CD4-positive, alpha-beta T cell treated with Interleukin-17A for 4 hours (primary cell): ENCODE measurements around the gene NBPF1.
"Not testable (repeated sequence)": the region's sequence is repeated elsewhere in the genome, so short reads cannot be mapped to it uniquely, and the experiment has no call there.

ENCODE experiments used
- DNase-seq: peaks from one replicate; pipeline ENCODE4 v3.0.0-alpha.2; 2020; ENCODE audit warnings: mixed read lengths

Gene NBPF1

DNA sequence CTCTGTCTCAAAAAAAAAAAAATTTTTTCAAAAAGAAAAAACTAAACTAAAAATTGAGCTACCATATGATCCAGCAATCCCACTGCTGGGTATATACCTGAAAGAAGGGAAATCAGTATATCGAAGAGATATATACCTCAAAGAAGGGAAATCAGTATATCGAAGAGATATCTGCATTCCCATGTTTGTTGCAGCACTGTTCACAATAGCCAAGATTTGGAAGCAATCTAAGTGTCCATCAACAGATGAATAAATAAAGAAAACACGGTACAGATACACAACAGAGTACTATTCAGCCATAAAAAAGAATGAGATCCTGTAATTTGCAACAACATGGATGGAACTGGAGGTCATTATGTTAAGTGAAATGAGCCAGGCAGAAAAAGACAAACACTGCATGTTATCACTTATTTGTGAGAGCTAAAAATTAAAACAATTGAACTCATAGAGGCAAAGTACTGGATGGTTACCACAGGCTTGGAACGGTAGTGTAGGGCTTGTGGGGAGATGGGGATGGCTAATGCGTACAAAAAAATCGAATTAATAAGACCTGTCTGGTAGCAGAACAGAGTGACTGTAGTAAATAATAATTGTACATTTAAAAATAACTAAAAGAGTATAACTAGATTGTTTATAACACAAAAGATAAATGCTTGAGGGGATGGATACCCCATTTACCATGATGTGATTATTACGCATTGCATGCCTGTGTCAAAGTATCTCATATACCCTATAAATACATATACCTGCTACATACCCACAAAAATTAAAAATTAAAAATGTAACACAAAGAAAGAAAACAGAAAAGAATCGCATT, 28.0 kb upstream of the NBPF1 start:
- DNase-seq, result not testable (repeated sequence)

DNA sequence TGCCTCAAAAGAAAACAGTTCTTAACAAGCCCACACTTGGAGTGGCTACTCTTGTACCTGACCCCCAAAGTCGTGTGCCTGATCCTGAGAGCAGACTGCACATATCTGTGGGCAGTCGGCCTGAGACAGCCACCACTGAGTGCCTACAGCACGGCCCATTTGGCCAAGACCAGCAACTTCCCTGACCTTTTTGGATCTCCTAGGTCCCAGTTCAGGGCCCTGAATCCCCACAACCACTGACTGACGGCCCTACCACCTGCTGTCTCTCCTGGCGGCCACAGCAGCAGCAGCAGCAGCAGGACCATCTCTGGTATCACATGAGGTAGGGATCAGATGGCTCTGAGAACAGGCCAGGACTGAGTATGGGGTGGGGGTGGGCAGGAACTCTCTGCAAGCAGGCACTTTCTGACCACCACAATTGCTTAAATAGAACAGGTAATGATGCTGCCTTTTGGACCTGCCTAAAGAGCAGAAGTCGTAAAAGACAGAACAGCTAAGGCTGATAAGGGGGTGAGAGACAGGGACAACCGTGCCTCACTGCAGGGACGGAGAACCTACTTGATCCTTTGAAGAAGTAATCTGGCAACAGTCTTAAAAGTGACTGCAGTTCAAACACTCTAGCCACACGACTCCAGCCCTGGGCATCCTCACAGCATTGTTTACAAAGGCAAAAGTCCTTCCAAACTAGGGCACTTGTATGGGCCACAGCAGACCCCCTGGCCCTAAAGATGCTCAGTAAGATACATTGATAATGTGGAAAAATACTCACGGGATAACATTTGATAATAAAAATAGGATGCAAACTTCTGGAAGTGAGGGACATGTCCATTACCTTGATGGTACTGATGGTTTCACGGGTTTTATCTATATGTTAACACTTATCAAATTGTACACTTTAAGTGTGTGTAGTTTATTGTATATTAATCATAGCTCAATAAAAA, 26.0 kb upstream of the NBPF1 start:
- not testable (repeated sequence) for DNase-seq

DNA sequence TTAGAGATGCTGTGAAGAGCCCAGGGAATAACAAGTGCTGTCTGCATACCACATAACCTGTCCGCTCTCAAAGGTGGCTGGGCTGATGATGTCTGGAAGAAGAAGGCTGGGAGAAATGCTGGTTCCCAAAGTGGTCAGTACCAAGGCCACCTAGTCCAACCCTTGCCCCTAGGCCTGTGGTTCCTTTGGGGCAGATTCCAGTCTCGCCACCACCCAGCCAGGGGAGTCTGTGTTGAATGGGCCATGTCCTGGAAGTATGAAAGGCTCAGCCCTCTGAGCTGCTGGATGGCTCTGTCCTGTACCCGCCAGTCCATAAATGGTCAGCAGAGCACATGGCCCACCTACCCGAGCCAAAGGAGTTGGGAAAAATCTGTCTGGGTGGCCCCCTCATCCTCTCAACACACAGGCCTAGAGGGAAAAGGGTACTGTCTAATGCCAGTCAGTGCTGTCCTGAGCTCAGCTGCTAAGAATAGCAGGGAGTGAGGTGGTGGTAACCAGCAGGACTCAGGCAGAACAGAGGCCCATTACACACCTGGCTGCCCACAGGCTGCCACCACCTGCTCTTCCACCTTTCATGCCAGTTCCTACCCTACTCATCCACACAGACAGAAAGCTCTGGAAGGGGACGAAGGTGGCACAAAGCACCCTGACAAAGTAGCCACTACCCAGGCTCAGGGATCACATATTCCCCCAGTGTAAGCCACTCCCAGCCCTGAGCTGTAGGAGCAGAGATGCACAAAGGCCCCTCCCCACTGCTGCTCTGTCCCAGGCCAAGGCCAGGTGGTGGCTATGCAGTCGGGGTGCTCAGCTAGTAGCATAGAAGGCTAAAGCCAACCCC, 24.8 kb upstream of the NBPF1 start:
- not testable (repeated sequence) for DNase-seq

DNA sequence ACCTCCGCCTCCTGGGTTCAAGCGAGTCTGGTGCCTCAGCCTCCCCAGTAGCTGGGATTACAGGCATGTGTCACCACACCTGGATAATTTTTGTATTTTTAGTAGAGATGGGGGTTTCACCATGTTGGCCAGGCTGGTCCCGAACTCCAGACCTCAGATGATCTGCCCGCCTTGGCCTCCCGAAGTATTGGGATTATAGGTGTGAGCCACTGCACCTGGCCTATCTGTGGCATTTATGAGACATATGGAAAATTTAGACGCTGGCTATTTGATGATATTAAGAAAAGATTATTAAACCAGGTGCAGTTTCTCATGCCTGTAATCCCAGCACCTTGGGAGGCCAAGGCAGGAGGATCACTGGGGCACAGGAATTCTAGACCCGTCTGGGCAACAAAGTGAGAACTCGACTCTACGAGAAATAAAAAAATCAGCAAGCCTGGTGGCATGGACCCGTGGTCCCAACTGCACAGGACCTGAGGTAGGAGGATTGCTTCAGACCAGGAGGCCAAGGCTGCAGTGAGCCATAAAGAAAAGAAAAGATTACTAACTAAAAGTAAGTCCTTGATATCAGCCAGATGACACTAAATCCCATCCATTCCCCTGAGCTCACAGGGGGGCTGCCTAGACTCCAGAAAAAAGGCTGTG, 23.3 kb upstream of the NBPF1 start:
- DNase-seq, result not testable (repeated sequence)

DNA sequence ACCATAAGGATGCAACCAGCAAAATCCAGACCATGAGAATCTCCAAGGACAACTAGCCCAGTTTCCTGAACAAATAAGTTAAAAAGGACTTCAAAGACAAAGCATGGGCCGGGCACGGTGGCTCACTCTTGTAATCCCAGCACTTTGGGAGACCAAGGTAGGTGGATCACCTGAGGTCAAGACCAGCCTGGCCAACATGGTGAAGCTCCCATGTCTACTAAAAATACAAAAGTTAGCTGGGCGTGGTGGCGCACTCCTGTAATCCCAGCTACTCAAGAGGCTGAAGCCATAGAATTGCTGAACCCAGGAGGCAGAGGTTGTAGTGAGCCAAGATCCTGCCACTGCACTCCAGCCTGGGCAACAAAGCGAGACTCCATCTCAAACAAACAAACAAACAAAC, 22.6 kb upstream of the NBPF1 start:
- not testable (repeated sequence) for DNase-seq

DNA sequence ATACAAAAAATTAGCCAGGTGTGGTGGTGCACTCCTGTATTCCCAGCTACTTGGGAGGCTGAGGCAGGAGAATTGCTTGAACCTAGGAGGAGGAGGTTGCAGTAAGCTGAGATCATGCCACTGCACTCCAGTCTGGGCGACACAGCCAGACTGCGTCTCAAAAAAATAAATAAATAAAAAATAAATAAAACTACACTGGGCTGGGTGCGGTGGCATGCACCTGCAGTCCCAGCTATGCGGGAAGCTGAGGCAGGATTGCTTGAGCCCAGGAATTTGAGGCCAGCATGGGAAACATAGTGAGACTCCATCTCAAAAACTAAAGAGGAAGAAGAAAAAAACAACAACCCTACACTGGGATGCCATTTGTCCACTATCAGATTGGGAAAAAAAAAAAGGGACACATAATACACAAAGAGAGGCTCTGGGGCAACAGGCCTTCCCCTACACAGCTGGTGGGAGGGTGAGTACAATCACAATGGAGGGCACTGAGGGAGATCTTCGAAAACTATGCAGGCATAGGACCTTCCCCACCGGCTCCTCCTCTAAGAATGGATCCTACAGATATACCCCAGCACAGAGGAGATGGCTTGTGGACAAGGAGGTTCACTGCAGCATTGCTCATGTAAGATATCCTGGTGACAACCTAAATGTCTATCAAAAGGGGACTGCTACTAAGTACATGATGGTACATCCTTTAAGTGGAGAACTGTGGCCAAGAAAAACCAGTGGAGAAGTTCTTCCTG, 20.3 kb upstream of the NBPF1 start:
- DNase-seq, result not testable (repeated sequence)

DNA sequence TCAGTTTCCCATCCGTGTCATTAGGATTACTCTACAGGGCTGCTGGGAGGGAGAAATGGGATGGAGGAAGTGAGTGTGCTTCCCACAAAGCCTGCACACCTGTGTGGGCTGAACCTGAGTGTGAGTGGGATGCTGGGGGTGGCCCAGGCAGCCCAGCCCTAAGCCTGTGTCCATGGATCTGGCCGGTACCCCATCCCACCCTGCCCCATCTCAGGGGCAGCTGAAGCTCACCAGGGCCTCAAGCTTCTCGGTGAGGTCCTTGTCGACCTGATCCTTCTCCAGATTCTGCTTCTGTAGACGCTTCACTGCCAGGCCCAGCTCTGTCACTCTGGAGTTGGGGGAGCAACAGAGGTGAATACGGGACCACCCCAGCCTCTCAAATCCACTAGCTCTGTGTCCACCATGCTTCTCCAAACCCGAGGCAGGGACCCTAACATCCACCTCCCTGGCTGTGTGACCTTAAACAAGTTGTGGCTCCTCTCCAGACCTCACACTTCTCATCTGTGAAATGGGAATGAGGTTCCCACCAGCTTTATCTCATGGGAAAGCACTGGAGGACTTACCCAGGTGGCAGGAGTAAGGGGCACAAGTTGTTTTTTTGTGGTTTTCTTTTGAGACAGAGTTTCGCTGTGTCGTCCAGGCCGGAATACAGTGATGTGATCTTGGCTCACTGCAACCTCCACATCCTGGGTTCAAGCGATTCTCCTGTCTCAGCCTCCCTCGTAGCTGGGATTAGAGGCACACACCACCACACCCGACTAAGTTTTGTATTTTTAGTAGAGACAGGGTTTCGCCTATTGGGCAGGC, 18.9 kb upstream of the NBPF1 start:
- DNase-seq, result not testable (repeated sequence)

DNA sequence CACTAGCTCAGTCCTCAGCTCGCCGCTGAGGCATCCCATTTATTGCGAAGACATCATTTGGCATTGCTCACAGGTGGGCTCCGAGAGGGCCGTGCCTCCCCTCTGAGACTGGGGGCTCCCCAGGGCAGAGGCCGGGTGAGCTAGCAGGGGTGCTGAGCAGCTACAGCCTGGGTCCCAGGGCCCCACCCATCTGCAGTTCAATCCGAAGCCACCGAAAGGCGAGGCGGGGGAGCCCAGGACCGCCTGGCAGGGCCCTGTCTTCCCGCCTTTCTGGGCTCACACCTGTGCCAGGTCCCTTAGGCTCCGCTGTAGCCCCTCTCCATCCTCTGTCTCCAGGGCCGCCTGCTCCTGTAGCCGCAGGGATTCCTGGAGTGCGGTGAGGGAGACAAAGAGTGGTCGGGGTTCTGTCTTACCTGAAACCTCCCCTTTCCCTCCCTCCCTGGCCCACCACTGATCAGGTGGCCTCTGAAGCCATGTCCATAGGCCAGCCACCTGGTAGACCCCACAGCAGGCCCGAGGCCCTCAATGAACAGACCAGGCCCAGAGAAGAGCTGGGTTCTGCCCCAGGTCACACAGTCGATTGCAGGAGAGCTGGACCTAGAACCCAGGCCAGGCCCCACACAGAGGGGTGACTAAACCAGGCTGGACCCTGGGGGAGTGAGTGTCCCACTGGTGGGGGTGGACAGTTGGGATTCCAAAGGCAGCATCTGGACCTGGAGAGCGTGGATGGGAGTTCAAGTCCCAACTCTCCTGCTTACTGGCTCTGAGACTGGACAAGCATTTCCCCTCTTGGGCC, 18.1 kb upstream of the NBPF1 start:
- no peak for DNase-seq

DNA sequence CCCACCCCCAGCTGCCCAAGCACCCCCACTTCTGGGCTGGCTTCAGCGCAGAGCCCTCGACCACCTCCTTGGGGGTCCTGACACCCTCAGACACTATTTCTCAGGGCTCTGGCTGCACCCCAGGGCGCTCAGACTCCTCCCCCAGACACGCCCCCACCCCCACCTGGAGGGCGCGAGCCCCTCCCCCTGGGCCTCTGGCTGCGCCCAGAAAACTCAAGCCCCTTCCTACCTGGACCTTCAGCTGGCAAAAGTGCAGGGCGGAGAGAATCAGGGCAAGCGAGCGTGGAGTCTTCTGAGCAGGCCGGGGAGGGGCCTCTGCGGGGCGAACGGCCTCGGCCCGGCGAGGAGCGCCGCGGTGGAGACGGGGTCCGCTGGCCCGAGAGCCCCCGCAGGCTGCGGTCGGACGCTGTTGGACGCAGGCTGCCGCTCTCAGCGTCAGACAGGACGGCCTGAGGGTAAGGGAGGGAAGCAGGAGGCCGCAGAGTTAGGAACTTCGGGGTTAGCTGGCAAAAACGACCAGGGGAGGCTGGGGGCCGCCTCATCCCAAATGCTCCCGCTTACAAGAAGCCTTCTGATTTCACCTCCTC, 17.4 kb upstream of the NBPF1 start:
- no peak for DNase-seq

DNA sequence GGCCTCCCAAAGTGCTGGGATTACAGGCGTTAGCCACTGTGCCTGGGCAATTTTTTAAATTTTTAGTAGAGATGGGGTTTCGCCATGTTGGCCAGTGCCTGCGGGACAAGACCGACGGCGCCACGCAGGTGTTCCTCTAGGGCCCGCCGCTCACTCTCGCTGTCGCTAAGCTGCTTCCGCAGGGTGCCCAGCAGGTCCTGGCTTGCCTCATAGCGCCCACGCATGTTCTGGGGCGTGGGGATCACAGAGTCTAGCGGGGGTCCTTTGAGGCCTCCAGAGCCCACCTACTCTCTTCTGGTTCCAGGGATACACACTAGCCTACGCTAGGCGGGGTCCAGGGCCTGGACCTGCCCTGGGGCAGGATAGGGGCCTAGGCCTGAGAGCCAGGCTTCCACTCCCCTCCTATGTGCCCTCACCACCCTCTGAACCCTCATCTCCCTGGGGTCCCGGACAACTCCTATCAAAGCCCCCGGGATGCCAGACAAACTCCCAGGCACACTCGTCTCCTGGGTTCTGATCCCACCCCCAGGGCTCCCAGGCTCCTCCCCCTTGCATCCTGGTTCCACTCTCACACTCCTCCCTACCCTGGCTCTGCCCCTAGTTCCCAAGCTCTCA, 16.7 kb upstream of the NBPF1 start:
- not testable (repeated sequence) for DNase-seq

DNA sequence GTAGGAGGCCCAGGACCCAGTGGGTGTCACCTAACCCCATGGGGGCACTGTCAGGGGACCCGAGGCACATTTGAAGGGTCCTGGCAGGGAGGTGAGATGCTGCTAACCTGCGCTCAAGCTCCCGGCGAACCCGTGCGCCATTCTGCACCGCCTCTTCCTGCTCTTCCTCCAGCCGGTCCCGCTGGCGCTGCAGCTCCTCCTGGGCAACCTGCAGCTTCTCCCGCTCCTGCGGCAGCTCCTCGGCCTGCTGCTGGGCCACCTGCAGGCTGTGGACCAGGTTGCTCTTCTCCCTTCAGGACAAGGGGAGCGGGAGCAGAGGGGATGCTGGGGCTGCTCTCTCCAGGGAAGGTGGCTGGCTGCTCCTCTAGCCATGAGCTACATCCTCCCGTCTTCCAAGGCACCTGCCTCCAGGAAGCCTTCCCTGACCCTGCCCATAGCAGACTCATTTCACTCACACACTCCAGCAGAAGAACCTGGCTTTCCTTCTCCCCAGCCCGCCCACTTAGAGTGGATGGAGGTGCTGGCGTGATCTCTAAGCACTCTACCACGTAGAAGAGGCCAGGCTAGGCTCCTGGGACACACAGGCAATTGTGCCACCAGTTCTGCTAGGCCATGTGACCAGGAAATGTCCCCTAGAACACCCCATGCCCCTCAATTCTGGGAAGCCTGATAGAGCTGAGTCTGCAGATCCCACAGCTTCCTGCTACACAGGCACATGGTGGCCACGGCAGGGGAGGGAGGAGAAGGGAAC, 15.2 kb upstream of the NBPF1 start:
- no peak for DNase-seq

DNA sequence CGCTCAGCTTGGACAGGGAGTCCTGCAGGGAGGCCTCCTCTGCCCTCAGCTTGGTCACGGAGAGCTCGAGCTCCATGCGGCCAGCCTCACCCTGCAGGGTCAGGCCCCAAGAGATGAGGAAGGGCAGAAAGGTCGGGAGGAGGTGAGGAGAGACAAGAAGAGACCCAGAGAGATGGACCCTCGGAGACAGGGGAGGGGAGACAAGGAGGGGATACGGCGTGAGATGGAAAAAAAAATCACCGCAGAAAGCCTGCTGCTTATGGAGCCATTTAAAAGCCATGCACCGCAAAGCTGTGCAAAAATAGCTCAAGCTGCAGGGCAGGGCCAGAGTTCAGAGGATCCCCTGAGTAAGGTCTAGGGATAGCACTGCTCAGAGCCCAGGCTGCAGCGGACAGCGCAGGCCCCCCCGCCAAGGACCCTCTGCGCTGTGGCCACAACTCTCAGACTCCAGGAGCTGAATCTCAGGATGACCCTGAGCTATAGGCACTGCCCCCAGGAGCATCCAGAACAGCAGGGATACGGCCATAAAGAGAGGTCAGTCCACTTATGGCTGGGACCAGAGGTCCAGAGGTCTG, 13.1 kb upstream of the NBPF1 start:
- DNase-seq, result not testable (repeated sequence)

DNA sequence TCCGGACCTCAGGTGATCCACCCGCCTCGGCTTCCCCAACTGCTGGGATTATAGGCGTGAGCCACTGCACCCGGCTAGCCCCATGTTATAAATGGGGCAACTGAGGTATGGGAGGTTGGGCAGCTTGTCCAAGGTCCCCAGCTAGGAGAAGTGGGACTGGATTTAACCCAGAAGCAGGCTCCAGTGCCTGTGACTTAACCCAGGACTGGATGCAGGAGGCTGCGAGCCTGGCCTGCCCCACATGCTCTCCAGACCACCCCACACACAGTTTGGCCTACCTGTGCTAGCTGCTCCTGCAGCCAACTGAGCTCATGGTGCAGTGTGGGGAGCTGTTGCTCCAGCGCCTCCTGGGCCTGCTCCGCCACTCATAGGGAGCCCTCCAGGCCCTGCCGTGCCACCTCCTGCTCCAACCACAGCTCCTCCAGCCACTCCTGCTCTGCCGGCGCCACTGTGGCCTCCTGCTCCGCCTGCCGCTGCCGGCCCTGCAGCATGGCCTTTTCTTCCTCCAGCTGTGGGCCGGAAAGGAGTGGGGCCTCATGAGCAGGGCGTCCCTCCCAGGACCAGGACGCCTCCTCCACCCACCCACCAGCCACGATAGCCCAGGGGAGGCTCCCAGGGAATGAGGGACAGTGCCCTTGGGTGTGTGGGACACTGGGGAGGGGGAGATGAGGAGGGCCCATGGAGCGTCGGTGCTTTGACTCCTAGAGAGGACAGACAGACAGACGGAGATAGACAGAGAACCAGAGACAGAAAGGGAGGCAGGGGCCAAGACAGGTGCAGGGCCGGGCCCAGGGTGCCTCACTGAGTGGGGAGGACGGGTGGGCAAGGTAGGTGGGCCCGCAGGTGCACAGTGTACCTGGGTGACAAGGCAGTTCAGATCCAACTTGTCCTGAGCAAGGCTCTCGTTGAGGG, 12.4 kb upstream of the NBPF1 start:
- no peak for DNase-seq

DNA sequence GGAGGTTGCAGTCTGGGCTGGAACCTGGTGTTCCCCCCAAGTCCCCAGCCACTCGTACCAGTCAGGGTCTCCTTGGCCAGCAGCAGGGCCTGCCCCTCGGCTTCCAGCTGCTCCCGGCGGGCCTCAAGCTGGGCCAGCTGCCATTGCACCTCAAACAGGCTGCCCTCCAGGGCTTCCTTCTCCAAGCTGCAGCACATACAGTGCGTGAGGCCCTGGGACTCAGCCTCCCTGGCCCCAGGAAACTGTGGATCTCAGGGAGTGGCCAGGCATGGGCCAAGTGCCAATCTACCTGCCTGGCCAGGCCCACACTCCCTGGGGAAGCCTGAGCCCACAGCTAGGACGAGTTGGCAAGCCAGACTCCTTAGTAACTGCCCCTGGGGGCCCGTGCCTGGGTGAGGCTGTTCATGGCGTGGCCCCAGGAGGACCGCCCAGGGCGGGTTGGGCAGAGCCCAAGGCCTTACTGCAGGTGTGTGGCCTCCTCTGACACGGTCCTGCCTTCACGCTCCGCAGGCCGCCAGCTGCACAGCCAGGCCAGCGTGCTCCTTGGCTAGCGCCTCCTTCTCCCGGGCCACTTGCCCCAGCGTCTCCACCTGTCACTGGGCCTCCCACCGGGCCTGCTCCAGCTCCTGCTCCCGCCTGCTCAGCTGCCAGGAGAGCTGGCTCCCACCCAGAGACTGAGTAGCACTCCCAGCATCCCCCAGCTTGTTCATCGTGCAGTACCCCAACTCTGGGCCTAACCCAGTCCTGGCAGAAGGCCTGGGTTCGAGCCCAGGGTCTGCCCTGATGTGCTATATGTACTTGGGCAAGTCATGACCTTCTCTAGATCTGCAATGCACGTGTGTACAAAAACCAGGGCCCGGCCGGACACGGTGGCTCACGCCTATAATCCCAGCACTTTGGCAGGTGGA, 10.7 kb upstream of the NBPF1 start:
- DNase-seq, result not testable (repeated sequence)

DNA sequence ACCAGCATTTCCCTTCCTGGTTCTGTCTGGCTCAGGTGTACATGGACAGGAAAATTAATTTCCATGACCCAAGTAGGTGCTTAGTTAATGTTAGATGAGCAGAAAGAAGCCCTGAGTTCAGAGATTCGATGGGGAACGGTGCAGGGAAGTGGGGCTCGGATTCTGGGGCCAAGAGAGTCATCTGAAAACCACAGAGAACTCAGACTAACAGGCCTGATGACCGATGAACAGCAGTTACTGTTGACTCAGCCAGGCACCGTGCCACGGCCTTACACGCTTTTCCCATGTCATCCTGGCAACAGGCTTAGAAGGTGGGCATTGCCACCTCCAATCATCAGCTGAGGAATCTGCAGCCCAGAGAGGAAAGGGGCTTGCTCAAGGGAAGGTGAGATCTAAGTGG, 10.0 kb upstream of the NBPF1 start:
- DNase-seq, result not testable (repeated sequence)
